Endothelial cell of umbilical vein (primary cell): ENCODE measurements around the gene PAPPA. TPM values are rescaled to one million over a fixed set of nuclear protein-coding genes. Genes with fewer than 3 reads are reported as not detected.

Experiments
- BruUV-seq: library from RNA; stranded (reverse); fragments of 400-500 nt; replicated peaks from 2 replicates; lab custom pipeline; 2021; lab: Mats Ljungman, UMichigan
- CTCF ChIA-PET: fragments of 300-600, 350-600 bp; sonication (Branson Sonifier 250); formaldehyde crosslinking; loops from one replicate; lab custom pipeline; 2021; ENCODE audit warnings: antibody characterized with exemption, inconsistent platforms; lab: Charles Lee
- POLR2A ChIA-PET: fragments of 300-600, 350-600 bp; sonication (Branson Sonifier 250); formaldehyde crosslinking; loops from one replicate; lab custom pipeline; 2021; ENCODE audit warnings: antibody characterized with exemption, inconsistent platforms; lab: Charles Lee
- DNase-seq: peaks from one replicate; pipeline ENCODE4 v3.0.0-alpha.2; 2011; ENCODE audit warnings: low read depth, low spot score
- FAIRE-seq: peaks from 2 replicates; lab custom pipeline; 2011; peaks lifted over from hg19 to GRCh38; lab: Jason Lieb, UNC
- H2AFZ ChIP-seq: 2 replicates; pipeline ENCODE4 v1.6.0; 2012; ENCODE audit warnings: low read depth, low read length, control low read depth, inconsistent platforms
- H3K27ac ChIP-seq: 2 replicates; pipeline ENCODE4 v1.5.1; 2011; ENCODE audit warnings: low read depth, mild to moderate bottlenecking, control low read depth, low read length, moderate library complexity; ENCODE audit not compliant: insufficient read depth
- H3K27me3 ChIP-seq, 2 experiments: 2 replicates each; pipeline versions ENCODE4 v1.6.0 to v1.6.1; 2011; ENCODE audit warnings: low read length in 2 of 2, mixed read lengths in 1 of 2; ENCODE audit not compliant: control insufficient read depth in 2 of 2, insufficient read depth in 2 of 2
- H3K36me3 ChIP-seq, 2 experiments: 2 replicates in 1 of 2; 3 replicates in 1 of 2; pipeline ENCODE4 v1.5.1; 2011; ENCODE audit warnings: low read length in 2 of 2, mild to moderate bottlenecking in 1 of 2, moderate library complexity in 1 of 2; ENCODE audit not compliant: control insufficient read depth in 2 of 2, insufficient read depth in 2 of 2; ENCODE audit errors: extremely low read depth in 1 of 2
- H3K4me1 ChIP-seq: 3 replicates; pipeline ENCODE4 v1.5.1; 2011; ENCODE audit warnings: mild to moderate bottlenecking, low read length; ENCODE audit not compliant: control insufficient read depth, insufficient read depth; ENCODE audit errors: extremely low read depth
- H3K4me2 ChIP-seq: 2 replicates; pipeline ENCODE4 v1.6.1; 2011; ENCODE audit warnings: low read length, control low read depth, mixed read lengths; ENCODE audit not compliant: insufficient read depth
- H3K4me3 ChIP-seq, 3 experiments: fragments of 200-600 bp in 1 of 3; sonication (generic), shearing (Covaris generic) in 1 of 3; replicated peaks in 1 of 3; 2 replicates each; pipeline ENCODE4 v1.5.1; 2011 to 2016; ENCODE audit warnings: control low read depth in 3 of 3, low read length in 3 of 3, mild to moderate bottlenecking in 2 of 3, inconsistent platforms in 1 of 3, low read depth in 1 of 3, moderate library complexity in 1 of 3; ENCODE audit not compliant: insufficient read depth in 1 of 3
- H3K79me2 ChIP-seq: 2 replicates; pipeline ENCODE4 v1.6.0; 2012; ENCODE audit warnings: low read length, inconsistent platforms; ENCODE audit not compliant: control insufficient read depth, insufficient read depth
- H3K9ac ChIP-seq: replicated peaks from 2 replicates; pipeline ENCODE3; 2011; ENCODE audit warnings: low read length, control low read depth; ENCODE audit not compliant: insufficient read depth; ENCODE audit errors: extremely low read depth
- H3K9me1 ChIP-seq: replicated peaks from 3 replicates; pipeline ENCODE4 v1.6.0; 2011; ENCODE audit warnings: mild to moderate bottlenecking, low read length; ENCODE audit not compliant: control insufficient read depth, insufficient read depth; ENCODE audit errors: extremely low read depth
- H3K9me3 ChIP-seq: replicated peaks from 2 replicates; pipeline ENCODE4 v1.5.1; 2012; ENCODE audit warnings: low read length, inconsistent platforms; ENCODE audit not compliant: control insufficient read depth, insufficient read depth
- H4K20me1 ChIP-seq: replicated peaks from 2 replicates; pipeline ENCODE3; 2011; ENCODE audit warnings: mild to moderate bottlenecking, low read length; ENCODE audit not compliant: control insufficient read depth, insufficient read depth; ENCODE audit errors: extremely low read depth
- EZH2 ChIP-seq: IDR thresholded peaks from 2 replicates; pipeline ENCODE4 v1.6.1; 2012; ENCODE audit warnings: borderline replicate concordance, low read depth, mild to moderate bottlenecking, moderate library complexity, low read length, inconsistent platforms; ENCODE audit not compliant: severe bottlenecking
- FOS ChIP-seq: IDR thresholded peaks from 2 replicates; pipeline ENCODE4 v1.6.1; 2011; ENCODE audit warnings: mild to moderate bottlenecking, low read length, moderate library complexity, borderline replicate concordance; ENCODE audit not compliant: insufficient read depth
- GATA2 ChIP-seq: IDR thresholded peaks from 2 replicates; pipeline ENCODE4 v1.7.0; 2011; ENCODE audit warnings: low read depth, mild to moderate bottlenecking, moderate library complexity, mixed read lengths, low read length; ENCODE audit not compliant: insufficient read length, insufficient read depth
- JUN ChIP-seq: IDR thresholded peaks from 2 replicates; pipeline ENCODE4 v1.6.1; 2011; ENCODE audit warnings: borderline replicate concordance, low read depth; ENCODE audit not compliant: insufficient read length, insufficient read depth
- POLR2AphosphoS5 ChIP-seq: IDR thresholded peaks from 2 replicates; pipeline ENCODE4 v1.6.1; 2012; ENCODE audit warnings: low read depth, mild to moderate bottlenecking, control low read depth, low read length, moderate library complexity; ENCODE audit not compliant: insufficient read depth
- dilution Hi-C: fragments of 300-500 bp; cut with MboI; formaldehyde crosslinking; loops from one replicate; pipeline ENCODE4 v1.15.0; 2019; ENCODE audit warnings: low sequenced_read_pairs; ENCODE audit not compliant: extremely low pct_ligation_motif_present
- intact Hi-C: fragments of 100-400 bp; cut with micrococcal nuclease; formaldehyde crosslinking; loops from one replicate; pipeline ENCODE4 v1.10.0; 2022
- polyA plus RNA-seq, 4 experiments: library from polyadenylated mRNA; depleted of rRNA in 3 of 4; stranded (reverse) in 3 of 4; unstranded in 1 of 4; fragments of >200 nt; gene quantifications; 2 replicates each; pipeline versions ENCODE4 v1.2.1 to v1.2.3, GENCODE V29; 2011 to 2012; ENCODE audit warnings: missing spikeins in 1 of 4
- total RNA-seq: library from RNA; stranded (reverse); gene quantifications from 2 replicates; pipeline ENCODE4 v1.2.3, GENCODE V29; 2021
- TF ChIP-seq, protein P1 (sequence below), 2 donors: IDR thresholded peaks; 1 replicate in 1 of 2; 2 replicates in 1 of 2; pipeline ENCODE4 v1.5.1; 2011; ENCODE audit warnings: low read length in 2 of 2, mild to moderate bottlenecking in 2 of 2, moderate library complexity in 2 of 2, control low read depth in 1 of 2, inconsistent platforms in 1 of 2, low read depth in 1 of 2; ENCODE audit not compliant: insufficient read depth in 1 of 2; ENCODE audit errors: extremely low read depth in 1 of 2

The PAPPA gene
- total and polyA plus RNA-seq, 2 donors (not counting 3 experiments of a cell fraction or from before 2014, with no cell fraction given) = 0.13 to 0.41 TPM

- no peak overlapping the region for H3K4me3 ChIP-seq
- H3K9ac ChIP-seq = no peak overlapping the region
- H3K9me3 ChIP-seq = no peaks in the 10 kb centered on the region
- H3K9me1 ChIP-seq = no peaks in the 10 kb centered on the region
- CTCF ChIA-PET = no interaction called here
- intact Hi-C loops (no loop called here), dilution Hi-C loops (no loop called here)
- no peak overlapping the region for H3K4me2 ChIP-seq
- FAIRE-seq = no peak
- TF ChIP-seq GATA2 (no peak), JUN (no peak), EZH2 (no peak), POLR2AphosphoS5 (no peak), FOS (peak; percentile 10)
- TF ChIP-seq, protein P1, sequence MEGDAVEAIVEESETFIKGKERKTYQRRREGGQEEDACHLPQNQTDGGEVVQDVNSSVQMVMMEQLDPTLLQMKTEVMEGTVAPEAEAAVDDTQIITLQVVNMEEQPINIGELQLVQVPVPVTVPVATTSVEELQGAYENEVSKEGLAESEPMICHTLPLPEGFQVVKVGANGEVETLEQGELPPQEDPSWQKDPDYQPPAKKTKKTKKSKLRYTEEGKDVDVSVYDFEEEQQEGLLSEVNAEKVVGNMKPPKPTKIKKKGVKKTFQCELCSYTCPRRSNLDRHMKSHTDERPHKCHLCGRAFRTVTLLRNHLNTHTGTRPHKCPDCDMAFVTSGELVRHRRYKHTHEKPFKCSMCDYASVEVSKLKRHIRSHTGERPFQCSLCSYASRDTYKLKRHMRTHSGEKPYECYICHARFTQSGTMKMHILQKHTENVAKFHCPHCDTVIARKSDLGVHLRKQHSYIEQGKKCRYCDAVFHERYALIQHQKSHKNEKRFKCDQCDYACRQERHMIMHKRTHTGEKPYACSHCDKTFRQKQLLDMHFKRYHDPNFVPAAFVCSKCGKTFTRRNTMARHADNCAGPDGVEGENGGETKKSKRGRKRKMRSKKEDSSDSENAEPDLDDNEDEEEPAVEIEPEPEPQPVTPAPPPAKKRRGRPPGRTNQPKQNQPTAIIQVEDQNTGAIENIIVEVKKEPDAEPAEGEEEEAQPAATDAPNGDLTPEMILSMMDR (IDR thresholded peaks at IDR 0.05; ENCODE audit: extremely low read depth in 1 of 2, insufficient read depth in 1 of 2, low read depth in 1 of 2, low read length in 2 of 2) = no peak
- POLR2A ChIA-PET = no interaction called here
- no TSS peak for BruUV-seq
- DNase-seq = no peak
- no peaks in the 10 kb centered on the region for H3K79me2 ChIP-seq
- no peak overlapping the region for H3K27ac ChIP-seq
- H3K36me3 ChIP-seq = no peaks in the 10 kb centered on the region
- H3K27me3 ChIP-seq = no peaks in the 10 kb centered on the region
- no peaks in the 10 kb centered on the region for H3K4me1 ChIP-seq
- H4K20me1 ChIP-seq = no peaks in the 10 kb centered on the region
- H2AFZ ChIP-seq = no peak overlapping the region
Observed at GRCh38 chr9:116208417-116209232, 55.0 kb downstream of the PAPPA start.
